PFSK-1 (cell line): Measurements from ENCODE around the gene SLC44A1.

Experiments
- POLR2AphosphoS5 ChIP-seq: IDR thresholded peaks from 2 replicates; pipeline ENCODE4 v1.6.1; 2012; ENCODE audit warnings: low read depth, mild to moderate bottlenecking, control low read depth, low read length, moderate library complexity
- SIN3A ChIP-seq: IDR thresholded peaks from 2 replicates; pipeline ENCODE4 v1.6.1; 2012; ENCODE audit warnings: mild to moderate bottlenecking, low read length, moderate library complexity, borderline replicate concordance; ENCODE audit not compliant: insufficient read depth
- TAF1 ChIP-seq: IDR thresholded peaks from 2 replicates; pipeline ENCODE4 v1.6.1; 2012; ENCODE audit warnings: low read length, control low read depth, borderline replicate concordance; ENCODE audit not compliant: insufficient read depth
- TF ChIP-seq, protein P1 (sequence below), 2 experiments: IDR thresholded peaks; 2 replicates each; pipeline versions ENCODE4 v1.6.1 to v1.8.0; 2011 to 2012; ENCODE audit warnings: low read depth in 2 of 2, low read length in 2 of 2, control low read depth in 1 of 2, inconsistent platforms in 1 of 2, mild to moderate bottlenecking in 1 of 2, moderate library complexity in 1 of 2; ENCODE audit not compliant: insufficient read depth in 1 of 2

DNA sequence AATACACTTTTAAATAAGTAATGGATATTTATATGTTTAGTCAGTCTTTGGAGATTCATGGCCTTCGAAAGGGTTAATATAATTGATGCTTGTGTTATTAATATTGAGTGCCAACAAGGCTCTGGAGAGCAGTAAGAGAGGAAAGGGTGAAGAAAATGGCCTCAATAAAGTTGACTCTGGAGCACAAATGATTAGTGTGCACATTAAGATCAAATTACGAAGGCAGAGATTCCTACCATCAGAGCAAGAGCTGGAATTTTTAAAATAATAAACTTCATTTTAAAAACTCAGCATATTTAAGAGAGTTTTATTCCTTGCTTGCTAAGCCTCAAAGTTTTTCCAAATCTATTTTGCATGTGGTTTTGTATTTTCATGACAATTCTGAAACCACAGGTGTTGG is 14.8 kb downstream of the SLC44A1 start:
- TF ChIP-seq SIN3A (no peak), TAF1 (no peak), POLR2AphosphoS5 (no peak)
- TF ChIP-seq, protein P1, sequence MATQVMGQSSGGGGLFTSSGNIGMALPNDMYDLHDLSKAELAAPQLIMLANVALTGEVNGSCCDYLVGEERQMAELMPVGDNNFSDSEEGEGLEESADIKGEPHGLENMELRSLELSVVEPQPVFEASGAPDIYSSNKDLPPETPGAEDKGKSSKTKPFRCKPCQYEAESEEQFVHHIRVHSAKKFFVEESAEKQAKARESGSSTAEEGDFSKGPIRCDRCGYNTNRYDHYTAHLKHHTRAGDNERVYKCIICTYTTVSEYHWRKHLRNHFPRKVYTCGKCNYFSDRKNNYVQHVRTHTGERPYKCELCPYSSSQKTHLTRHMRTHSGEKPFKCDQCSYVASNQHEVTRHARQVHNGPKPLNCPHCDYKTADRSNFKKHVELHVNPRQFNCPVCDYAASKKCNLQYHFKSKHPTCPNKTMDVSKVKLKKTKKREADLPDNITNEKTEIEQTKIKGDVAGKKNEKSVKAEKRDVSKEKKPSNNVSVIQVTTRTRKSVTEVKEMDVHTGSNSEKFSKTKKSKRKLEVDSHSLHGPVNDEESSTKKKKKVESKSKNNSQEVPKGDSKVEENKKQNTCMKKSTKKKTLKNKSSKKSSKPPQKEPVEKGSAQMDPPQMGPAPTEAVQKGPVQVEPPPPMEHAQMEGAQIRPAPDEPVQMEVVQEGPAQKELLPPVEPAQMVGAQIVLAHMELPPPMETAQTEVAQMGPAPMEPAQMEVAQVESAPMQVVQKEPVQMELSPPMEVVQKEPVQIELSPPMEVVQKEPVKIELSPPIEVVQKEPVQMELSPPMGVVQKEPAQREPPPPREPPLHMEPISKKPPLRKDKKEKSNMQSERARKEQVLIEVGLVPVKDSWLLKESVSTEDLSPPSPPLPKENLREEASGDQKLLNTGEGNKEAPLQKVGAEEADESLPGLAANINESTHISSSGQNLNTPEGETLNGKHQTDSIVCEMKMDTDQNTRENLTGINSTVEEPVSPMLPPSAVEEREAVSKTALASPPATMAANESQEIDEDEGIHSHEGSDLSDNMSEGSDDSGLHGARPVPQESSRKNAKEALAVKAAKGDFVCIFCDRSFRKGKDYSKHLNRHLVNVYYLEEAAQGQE (IDR thresholded peaks at IDR 0.05; ENCODE audit: insufficient read depth in 1 of 2, low read depth in 2 of 2, low read length in 2 of 2), result no peak
